NCI-H774 (cell line): ENCODE results near the gene EPN2.

Source experiments
- DNase-seq: peaks from one replicate; lab custom pipeline; 2025; lab: John Stamatoyannopoulos, UW

Gene EPN2

DNA sequence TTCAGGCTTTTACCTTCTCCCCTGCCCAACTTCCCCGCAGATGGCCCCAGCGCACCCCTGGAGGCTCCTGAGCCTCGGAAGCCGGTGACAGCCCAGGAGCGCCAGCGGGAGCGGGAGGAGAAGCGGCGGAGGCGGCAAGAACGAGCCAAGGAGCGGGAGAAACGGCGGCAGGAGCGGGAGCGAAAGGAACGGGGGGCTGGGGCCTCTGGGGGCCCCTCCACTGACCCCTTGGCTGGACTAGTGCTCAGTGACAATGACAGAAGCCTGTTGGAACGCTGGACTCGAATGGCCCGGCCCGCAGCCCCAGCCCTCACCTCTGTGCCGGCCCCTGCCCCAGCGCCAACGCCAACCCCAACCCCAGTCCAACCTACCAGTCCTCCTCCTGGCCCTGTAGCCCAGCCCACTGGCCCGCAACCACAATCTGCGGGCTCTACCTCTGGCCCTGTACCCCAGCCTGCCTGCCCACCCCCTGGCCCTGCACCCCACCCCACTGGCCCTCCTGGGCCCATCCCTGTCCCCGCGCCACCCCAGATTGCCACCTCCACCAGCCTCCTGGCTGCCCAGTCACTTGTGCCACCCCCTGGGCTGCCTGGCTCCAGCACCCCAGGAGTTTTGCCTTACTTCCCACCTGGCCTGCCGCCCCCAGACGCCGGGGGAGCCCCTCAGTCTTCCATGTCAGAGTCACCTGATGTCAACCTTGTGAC is 144.7 kb downstream of the EPN2 start:
- no peak for DNase-seq

DNA sequence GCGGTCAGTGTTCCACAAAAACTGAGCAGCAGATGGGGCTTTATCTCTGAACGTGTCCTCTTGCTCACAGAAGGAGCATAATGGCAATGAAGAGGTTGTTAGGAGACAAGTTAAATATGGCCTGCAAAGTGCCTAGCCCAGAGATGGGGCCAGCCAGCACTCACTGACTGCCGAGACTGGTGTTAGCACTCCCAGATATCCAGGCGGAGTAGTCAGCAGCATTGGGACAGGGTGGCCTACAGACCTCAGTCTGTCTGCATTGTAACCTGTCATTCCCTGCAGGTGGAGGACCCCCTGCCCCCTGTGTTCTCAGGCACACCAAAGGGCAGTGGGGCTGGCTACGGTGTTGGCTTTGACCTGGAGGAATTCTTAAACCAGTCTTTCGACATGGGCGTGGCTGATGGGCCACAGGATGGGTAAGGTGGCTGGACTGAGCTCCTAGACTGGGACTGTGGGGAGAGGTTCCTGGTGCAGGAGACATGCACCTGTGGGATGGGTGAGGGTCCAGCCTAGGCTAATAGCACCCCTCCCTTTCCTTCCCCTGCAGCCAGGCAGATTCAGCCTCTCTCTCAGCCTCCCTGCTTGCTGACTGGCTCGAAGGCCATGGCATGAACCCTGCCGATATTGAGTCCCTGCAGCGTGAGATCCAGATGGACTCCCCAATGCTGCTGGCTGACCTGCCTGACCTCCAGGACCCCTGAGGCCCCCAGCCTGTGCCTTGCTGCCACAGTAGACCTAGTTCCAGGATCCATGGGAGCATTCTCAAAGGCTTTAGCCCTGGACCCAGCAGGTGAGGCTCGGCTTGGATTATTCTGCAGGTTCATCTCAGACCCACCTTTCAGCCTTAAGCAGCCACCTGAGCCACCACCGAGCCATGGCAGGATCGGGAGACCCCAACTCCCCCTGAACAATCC is 145.6 kb downstream of the EPN2 start:
- no peak for DNase-seq

- DNase-seq = no peak
Measured at GRCh38 chr17:19383681-19384470, 146.7 kb downstream of the EPN2 start.

- no peak for DNase-seq
Measured at GRCh38 chr17:19384723-19385391, 147.7 kb downstream of the EPN2 start.

- no peak for DNase-seq
Measured at GRCh38 chr17:19385521-19385983, 148.4 kb downstream of the EPN2 start.
